GM21825 (cell line): ENCODE measurements around the gene TMED9.

Source experiments
- ATAC-seq: cut with Tn5 transposase; IDR thresholded peaks from one replicate; pipeline ENCODE4 v1.9.1; 2021; ENCODE audit warnings: mild to moderate bottlenecking, moderate library complexity; ENCODE audit not compliant: unreplicated experiment

Gene TMED9

DNA sequence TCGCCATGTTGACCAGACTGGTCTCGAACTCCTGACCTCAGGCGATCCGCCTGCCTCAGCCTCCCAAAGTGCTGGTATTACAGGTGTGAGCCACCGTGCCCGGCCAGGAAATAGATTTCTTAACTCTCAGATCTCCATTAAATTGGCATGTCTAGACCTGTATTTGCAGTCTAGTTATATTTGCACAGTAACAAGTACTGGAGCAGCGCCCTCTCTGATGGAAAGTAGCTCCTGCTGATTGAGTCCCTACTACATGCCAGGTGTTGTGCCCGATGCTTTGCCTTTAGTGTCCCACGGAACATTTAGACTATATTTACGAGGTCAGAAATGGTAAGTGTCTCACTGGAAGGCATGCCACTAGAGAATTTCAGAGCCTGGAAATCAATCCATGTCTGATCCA lies 15.8 kb upstream of the TMED9 start:
- no peak for ATAC-seq

DNA sequence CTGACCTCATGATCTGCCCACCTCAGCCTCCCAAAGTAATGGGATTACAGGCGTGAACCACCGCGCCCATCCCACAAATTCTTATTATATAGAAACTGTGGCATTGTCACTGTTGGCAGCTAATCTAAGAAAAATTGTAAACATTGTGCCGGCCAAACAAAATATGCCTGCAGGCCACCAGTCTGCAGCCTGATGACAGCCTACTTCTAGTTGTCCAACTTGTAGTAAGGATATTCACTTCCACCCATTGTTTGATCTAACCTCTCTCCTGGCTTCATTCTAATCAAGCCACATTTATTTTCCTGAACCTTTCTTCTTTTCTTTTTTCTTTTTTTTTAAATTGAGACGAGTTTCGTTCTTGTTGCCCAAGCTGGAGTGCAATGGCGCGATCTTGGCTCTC lies 13.7 kb upstream of the TMED9 start:
- no peak for ATAC-seq

- ATAC-seq = no peak
Measured at GRCh38 chr5:177588413-177588909, 3.5 kb upstream of the TMED9 start.

DNA sequence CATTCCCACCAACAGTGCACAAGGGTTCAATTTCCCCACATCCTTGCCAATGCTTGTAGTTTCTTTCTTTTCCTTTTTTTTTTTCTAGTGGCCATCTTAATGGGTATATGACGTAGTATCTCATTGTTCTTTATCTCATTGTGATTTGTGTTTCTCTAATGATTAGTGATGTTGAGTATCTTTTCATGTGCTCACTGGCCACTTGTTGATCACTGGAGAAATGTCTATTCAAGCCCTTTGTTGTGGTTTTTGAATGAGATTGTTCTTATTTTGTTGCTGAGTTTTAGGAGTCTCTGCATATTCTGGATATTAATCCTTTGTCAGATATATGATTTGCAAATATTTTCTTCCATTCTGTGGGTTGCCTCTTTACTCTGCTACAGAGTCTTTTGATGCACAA lies 1.6 kb upstream of the TMED9 start:
- ATAC-seq = no peak

DNA sequence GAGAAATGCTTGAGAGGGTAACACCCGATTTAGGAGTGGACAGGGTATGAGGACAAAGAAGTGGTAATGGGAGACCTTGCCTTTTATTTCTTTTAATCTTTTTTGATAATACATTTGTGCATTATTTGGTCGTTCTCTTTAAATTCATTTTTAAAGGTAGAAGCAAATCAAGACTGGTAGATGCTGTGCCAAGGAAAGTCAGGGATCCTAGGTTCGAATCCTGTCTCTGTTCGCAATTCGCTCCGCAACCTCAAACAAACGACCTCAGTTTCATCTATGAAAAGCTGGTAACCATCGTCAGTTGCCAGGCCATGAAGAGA lies 353 bp upstream of the TMED9 start:
- ATAC-seq = no peak

GRCh38 chr5:177592905-177593304 lies 902 bp downstream of the TMED9 start:
- ATAC-seq = no peak

GRCh38 chr5:177593511-177593910 lies 1.5 kb downstream of the TMED9 start:
- no peak for ATAC-seq

DNA sequence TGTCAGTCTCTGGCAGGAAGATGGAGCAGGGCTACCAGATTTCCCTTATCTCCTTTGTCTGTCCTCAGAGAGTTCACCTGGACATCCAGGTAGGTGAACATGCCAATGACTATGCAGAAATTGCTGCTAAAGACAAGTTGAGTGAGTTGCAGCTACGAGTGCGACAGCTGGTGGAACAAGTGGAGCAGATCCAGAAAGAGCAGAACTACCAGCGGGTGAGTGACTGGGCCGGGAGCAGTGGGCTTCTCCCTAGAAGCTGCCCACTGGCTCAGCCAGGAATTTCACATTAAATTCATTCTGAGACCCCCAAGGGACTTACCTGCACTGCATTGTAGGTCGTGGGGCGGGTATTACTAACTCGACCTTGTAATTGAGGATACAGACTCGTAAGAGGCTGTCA lies 2.1 kb downstream of the TMED9 start:
- no peak for ATAC-seq

- ATAC-seq = no peak
Measured at GRCh38 chr5:177595026-177595585, 3.1 kb downstream of the TMED9 start.

- ATAC-seq = no peak
Measured at GRCh38 chr5:177595991-177596774, 4.2 kb downstream of the TMED9 start.

GRCh38 chr5:177596775-177597238 lies 4.8 kb downstream of the TMED9 start:
- ATAC-seq = no peak

GRCh38 chr5:177598477-177598876 lies 6.5 kb downstream of the TMED9 start:
- no peak for ATAC-seq

- peak; percentile 83 for ATAC-seq
Measured at GRCh38 chr5:177599731-177600507, 7.9 kb downstream of the TMED9 start, which contains the start of gene B4GALT7. TSS of gene B4GALT7 (plus strand) at chr5:177600132. CDS start at chr5:177600211, 79 bp downstream.

- no peak for ATAC-seq
Measured at GRCh38 chr5:177600508-177601018, 8.6 kb downstream of the TMED9 start.

- no peak for ATAC-seq
Measured at GRCh38 chr5:177601126-177601525, 9.1 kb downstream of the TMED9 start.

DNA sequence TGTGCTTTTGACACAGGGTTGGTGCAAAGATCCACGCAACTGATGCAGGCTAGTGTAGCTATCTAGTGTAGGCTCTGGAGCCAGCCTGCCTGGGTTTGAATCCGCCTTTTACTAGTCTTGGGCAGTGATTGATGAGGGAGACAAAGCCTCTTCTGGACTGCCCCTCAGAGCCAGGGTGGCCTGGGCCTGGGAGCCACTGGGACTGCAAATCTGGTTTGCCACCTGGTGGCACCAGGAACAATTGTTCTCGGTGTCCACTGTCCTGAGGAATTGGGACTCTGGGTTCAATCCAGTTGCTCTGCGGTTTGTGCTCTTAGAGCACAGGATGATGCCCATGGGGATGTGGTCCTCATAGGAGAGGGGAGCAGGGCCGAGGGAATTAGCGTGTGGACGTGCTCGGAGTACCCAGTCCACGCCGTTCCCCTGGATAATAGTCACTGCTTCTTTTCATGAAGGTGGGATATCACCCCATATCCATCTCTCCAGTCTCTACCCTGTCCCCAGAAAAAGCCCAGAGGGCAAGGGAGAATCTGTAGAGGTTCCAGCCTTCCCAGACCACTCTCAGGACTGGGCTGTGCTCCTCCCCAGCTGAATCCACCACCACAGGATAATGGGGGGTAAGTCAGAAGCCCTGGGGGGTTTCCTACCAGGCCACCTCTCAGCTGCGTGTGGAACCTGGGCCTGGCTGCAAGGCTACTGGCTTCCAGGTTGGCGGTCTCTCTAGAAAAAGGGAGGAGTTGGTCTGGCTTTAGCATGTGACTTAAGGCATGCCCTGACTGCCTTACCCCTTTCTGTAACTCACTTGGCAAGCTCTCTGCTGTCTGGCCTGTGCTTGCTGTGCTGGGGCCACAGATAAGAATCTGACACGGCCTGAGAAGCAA lies 9.8 kb downstream of the TMED9 start:
- no peak for ATAC-seq

DNA sequence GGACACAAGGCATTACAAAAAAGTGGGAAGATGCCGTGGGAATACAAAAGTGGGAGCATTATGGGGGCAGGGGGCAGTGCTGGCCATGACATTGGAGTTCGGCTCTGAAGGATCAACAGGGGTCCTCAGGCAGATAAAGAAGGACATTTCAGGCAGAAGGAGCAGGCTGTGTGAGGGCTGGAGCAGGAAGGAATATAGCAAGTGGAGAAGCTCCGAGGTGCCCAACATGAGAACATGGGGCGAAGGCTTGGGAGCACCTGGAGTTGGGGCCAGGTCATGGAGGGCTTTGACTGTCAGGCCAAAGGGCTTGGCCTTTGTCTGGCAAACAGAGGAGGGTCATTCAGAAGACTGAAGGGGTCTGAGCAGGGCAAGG lies 10.4 kb downstream of the TMED9 start:
- ATAC-seq = no peak

DNA sequence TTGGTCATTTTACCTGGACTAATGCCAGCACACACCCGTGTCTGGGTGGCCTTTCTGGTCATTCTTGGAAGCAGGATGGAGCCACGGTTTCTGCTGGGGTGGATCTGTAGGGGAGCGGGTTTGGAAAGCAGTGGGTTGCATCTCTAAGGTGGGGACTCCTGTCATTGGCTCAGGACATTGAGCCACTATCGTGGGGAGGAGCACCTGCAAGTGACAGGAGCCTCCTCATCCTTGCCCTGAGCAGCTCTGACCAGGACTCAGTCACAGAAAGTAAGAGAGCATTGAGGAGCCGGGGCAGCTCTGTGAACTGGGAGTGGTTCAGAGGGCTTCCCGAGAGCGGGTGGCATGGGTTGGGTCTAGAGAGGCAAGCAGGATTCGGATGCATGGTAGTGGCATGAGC lies 11.6 kb downstream of the TMED9 start:
- ATAC-seq = no peak

- ATAC-seq = no peak
Measured at GRCh38 chr5:177604116-177604521, 12.1 kb downstream of the TMED9 start.

DNA sequence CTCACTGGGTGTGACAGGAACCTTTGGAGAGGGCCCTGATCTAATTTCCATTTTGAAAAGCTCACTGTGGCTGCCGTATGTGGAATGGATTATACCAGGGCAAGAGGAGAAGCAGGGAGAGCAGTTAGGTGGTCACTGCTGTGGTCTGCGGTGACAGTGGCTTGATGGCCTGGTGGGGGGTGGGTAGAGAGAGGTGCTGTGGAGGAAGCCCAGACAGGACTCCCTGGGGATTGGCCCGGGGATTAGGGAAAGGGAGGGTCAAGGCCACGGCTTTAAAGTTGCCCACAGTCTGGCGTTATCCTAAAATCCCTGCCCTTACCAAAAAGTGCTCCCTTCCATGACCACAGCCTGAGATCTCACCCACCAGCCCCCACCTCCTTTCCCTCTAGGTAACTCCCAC lies 12.7 kb downstream of the TMED9 start:
- no peak for ATAC-seq

DNA sequence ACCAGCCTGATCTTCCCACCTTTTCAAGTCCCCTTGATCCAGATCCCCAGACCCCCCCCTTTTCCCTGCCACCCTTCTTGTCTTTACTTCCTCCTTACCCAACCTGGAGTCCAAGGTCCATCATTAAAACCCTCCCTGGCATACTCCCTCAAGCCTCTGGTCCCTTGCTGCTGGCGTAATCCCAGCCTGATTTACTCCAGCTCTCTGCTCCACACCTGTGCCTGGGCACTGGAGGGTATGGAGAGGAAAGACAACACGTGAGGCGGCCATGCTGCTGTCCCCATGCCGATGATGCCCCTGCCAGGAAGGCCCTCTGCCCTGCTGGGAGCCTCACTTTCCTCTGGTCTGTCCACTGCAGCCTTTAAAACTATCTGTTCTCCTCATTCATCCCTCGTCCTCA lies 13.1 kb downstream of the TMED9 start:
- no peak for ATAC-seq
